Activated T-cell treated with anti-CD3 and anti-CD28 coated beads for 4 hours (primary cell): ENCODE results near the gene GTF2E1.

Source experiments
- DNase-seq: peaks from one replicate; pipeline ENCODE4 v3.0.0-alpha.2; 2020

GTF2E1 gene

GRCh38 chr3:120802916-120803315 lies 60.4 kb downstream of the GTF2E1 start:
- DNase-seq, result no peak

- DNase-seq, result no peak
Measured at GRCh38 chr3:120816728-120817127, 74.2 kb downstream of the GTF2E1 start.

- DNase-seq, result no peak
Measured at GRCh38 chr3:120820748-120821147, 78.2 kb downstream of the GTF2E1 start.

DNA sequence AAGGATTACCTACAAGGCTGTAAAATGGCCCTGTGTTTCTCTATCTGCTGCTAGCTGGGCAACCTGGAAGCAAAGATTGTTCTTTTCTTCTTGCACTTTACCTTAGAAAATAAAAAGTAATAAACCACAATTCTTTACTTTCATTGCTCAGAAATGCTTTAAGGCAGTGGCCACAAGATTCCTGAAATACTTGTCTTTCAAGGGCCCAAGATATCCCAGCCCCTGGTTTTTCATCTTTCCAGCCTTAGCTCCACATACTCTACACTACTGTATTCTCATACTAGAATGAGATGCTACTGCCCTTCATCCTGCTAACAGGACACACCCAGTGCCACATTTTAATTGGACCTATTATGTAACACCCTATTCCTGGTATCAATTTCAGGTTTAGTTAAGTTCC lies 78.9 kb downstream of the GTF2E1 start:
- no peak for DNase-seq

- DNase-seq, result no peak
Measured at GRCh38 chr3:120823156-120823555, 80.6 kb downstream of the GTF2E1 start.

- DNase-seq, result no peak
Measured at GRCh38 chr3:120824613-120825012, 82.1 kb downstream of the GTF2E1 start.

- DNase-seq, result no peak
Measured at GRCh38 chr3:120828796-120829195, 86.3 kb downstream of the GTF2E1 start.

- DNase-seq, result no peak
Measured at GRCh38 chr3:120831066-120831465, 88.5 kb downstream of the GTF2E1 start.
